Stimulated activated CD4-positive, alpha-beta T cell treated with anti-CD3 and anti-CD28 coated beads, TNF-alpha, amount 100 ng/mL, for 24 hours (primary cell): ENCODE measurements around the gene RNF114.
"Not testable (repeated sequence)": the region's sequence is repeated elsewhere in the genome, so short reads cannot be mapped to it uniquely, and the experiment has no call there.

Experiments used
- DNase-seq, 3 experiments: peaks; one replicate each; pipeline ENCODE4 v3.0.0-alpha.2; 2020; ENCODE audit warnings: low read depth in 3 of 3

The RNF114 gene

DNA sequence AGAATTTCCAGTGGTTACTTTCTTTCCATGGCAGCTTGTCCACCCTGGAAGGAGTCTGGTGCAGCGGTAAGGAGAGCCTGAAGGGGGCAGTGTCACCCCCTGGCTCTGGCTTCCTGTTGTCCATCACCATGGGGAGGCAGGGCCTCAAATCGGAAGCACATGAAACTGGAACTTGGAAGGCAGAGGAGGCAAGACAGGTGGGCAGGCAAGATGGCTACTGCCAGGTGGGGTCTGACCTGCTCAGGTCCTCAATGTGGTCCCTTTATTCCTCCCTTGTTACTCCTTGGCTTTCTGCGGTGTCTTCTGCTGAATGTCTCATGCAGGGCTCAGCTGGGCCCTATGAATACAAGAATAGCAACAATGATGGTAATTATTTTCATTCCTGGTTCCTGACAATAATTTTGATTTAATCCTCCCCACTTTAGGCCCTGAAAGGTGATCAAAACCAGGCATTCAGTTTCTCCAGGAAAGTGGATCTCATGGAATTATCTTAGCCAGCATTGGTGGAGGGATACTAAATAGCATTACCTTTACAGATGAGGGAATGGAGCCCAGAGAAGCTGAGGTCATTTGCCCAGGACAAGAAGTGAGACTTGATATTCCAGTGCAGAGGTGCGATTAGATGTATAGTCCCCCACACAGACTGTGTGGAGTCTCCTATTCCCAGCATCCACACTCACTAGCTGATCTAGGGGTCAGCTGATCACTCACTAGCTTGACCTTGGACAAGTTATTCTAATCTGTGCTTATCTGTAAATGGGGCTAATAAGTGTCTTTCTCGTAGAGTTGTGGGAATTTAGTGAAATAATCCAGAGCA lies 29.0 kb downstream of the RNF114 start:
- peak in 1 of 3 experiments; percentile 21 for DNase-seq

DNA sequence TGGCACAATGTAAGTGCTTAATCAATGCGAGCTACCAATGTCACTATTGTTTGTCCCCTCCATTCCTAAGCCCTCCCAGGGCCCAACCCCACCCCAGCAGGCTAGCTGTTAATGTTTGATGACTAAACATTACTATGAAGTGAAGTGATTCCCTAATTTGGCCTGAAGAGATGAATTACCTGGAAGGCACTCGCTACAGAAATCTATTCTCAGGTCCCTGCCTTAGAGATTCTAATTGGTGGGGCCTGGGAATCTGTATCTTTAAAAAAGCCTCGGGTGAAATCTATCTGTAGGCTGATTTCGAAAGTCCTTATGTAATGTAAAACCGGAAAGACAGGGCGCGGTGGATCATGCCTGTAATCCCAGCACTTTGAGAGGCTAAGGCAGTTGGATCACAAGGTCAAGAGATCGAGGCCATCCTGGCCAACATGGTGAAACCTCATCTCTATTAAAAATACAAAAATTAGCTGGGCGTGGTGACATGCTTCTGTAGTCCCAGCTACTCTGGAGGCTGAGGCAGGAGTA lies 29.6 kb downstream of the RNF114 start:
- DNase-seq: no peak

GRCh38 chr20:49966861-49967260 lies 30.7 kb downstream of the RNF114 start:
- DNase-seq: no peak

DNA sequence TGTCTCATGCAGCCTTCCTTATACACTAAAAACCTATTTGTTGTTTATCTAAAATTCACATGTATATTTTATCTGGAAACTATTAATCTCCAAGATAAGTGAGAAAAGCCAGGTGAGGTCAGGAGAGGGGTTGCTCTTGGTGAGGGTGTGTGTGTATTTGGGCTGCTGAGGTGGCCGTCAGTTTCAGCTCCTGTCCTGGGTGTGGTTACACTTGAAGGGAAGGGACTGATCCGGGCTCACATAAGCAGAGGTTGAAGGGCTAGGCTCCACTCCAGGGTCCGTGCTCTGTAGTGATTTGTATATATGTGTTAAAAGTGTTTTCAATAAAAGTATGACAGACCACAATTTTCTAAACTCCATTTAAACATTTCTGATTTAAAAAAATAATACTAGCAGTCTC lies 33.0 kb downstream of the RNF114 start:
- no peak for DNase-seq

DNA sequence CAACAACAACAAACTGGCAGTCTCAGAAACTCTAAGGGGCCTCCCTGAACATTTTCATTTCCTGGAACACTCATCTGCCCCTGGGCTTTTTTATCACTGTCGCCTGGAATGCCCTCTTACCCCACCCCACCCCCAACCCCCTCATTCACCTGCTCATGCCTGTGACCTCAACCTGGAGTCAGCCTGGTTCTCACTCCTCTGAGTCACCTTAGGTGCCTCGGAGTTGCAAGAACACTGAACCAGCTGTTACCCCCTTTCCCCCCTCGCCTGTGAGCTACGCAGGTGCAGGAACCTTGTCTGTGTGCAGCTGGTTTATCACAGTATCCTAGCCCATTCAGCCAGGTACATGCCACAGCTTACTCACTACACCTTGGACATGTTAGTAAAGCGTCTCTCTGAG lies 33.7 kb downstream of the RNF114 start:
- no peak for DNase-seq

GRCh38 chr20:49970498-49970897 lies 34.3 kb downstream of the RNF114 start:
- DNase-seq: no peak

- no peak for DNase-seq
Observed at GRCh38 chr20:49973981-49974380, 37.8 kb downstream of the RNF114 start.

- DNase-seq: no peak
Observed at GRCh38 chr20:49976542-49976941, 40.3 kb downstream of the RNF114 start.

GRCh38 chr20:49977740-49978139 lies 41.5 kb downstream of the RNF114 start:
- not testable (repeated sequence) for DNase-seq

GRCh38 chr20:49978685-49979029 lies 42.5 kb downstream of the RNF114 start:
- no peak for DNase-seq

GRCh38 chr20:49979030-49979832 lies 43.0 kb downstream of the RNF114 start:
- peak; percentile 27 to 59 (median 45) for DNase-seq

GRCh38 chr20:49980140-49981008 lies 44.2 kb downstream of the RNF114 start:
- DNase-seq: no peak

DNA sequence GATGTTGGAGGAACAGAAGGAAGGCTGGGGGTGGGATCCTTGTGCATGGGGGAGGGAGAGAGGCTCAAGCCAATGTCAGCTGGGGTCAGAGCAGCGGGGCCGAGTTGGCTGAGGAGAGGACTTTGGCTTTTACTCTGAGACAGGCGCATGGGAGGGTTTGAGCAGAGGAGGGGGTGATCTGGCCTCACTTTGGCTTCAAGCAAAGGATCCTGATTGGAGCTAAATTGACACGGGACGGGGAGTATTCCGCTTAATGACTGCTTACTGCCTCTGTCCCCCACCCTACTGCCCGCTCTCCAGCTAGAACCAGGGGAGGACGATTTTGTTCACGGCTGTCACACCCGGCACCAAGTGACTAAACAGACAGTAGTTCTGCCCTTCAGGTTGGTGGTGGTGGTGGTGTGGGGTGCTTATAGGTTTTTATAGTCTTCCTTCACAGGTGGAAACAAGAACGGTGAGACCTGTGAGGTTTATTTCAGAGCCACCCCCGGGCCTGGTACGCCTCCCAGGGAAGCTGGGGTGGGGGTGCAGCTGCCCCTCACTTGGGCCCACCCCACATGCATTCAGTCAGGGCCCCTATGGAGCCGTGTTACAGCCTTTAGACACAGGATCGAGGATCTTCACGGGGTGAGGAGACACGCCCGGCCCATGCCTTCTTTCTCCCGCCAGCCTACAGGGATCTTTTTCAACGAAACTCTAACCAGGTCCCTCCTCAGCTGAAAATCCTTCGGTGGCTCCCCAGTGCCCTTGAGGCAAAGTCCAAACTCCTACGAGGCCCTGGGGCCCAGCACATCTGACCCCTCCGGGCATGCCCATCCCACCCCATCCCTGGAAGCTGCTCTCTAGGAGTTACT lies 45.2 kb downstream of the RNF114 start:
- DNase-seq: no peak

DNA sequence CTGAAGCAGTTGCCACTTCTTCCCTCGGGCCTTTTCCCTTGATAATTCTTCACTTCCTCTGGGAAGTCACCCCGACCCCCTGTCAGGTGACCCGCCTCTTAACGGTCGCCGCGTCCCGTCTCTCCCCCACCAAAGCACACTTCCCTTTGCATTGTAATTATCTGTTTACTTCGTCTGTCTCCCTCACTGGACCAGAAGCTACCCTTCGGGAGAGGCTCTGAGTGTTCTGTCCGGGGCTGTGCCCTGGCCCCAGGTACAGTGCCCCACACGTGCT lies 45.8 kb downstream of the RNF114 start:
- DNase-seq: no peak

- peak; percentile 54 to 76 (median 54) for DNase-seq
Observed at GRCh38 chr20:49982346-49983122, 46.3 kb downstream of the RNF114 start, which contains the start of gene SNAI1. Gene SNAI1 (plus strand): TSS chr20:49982980. CDS start chr20:49983060, 80 bp downstream.

GRCh38 chr20:49983123-49983847 lies 47.1 kb downstream of the RNF114 start:
- no peak for DNase-seq

- DNase-seq: no peak
Observed at GRCh38 chr20:49983848-49984408, 47.7 kb downstream of the RNF114 start.

- DNase-seq: no peak
Observed at GRCh38 chr20:49984426-49985153, 48.4 kb downstream of the RNF114 start.

- DNase-seq: no peak
Observed at GRCh38 chr20:49985157-49985556, 49.0 kb downstream of the RNF114 start.
